Keratinocyte (primary cell): ENCODE data around the gene P3H2. TPM values are rescaled to one million over a fixed set of nuclear protein-coding genes. Genes with fewer than 3 reads are reported as not detected.
A peak's percentile ranks its signal among the peaks of the same experiment; 100 is the strongest.

ENCODE experiments used
- DNase-seq: peaks from one replicate; pipeline ENCODE4 v3.0.0-alpha.2; 2011; ENCODE audit warnings: low read depth, missing footprints, low spot score
- FAIRE-seq: peaks from 2 replicates; lab custom pipeline; 2011; peaks lifted over from hg19 to GRCh38; lab: Jason Lieb, UNC
- H2AFZ ChIP-seq: 2 replicates; pipeline ENCODE4 v1.6.0; 2012; ENCODE audit warnings: low read length, control low read depth, inconsistent platforms; ENCODE audit not compliant: control insufficient read depth
- H3K27ac ChIP-seq: 2 replicates; pipeline ENCODE4 v1.5.1; 2011; ENCODE audit warnings: low read length; ENCODE audit not compliant: control insufficient read depth, insufficient read depth
- H3K27me3 ChIP-seq: 3 replicates; pipeline ENCODE4 v1.6.0; 2011; ENCODE audit warnings: low read length; ENCODE audit not compliant: control insufficient read depth, insufficient read depth; ENCODE audit errors: extremely low read depth
- H3K36me3 ChIP-seq, 2 experiments: 2 replicates in 1 of 2; 3 replicates in 1 of 2; pipeline ENCODE4 v1.5.1; 2011; ENCODE audit warnings: low read length in 2 of 2, mild to moderate bottlenecking in 1 of 2; ENCODE audit not compliant: control insufficient read depth in 2 of 2, insufficient read depth in 2 of 2; ENCODE audit errors: extremely low read depth in 1 of 2
- H3K4me1 ChIP-seq: 3 replicates; pipeline ENCODE4 v1.5.1; 2011; ENCODE audit warnings: low read length; ENCODE audit not compliant: control insufficient read depth, insufficient read depth; ENCODE audit errors: extremely low read depth
- H3K4me2 ChIP-seq: 3 replicates; pipeline ENCODE4 v1.6.0; 2011; ENCODE audit warnings: low read depth, low read length; ENCODE audit not compliant: control insufficient read depth, insufficient read depth; ENCODE audit errors: extremely low read depth
- H3K4me3 ChIP-seq, 3 experiments: fragments of 200-600 bp in 1 of 3; sonication (generic) in 1 of 3; 2 replicates in 2 of 3; 3 replicates in 1 of 3; pipeline ENCODE4 v1.5.1; 2011 to 2016; ENCODE audit warnings: low read length in 3 of 3, mild to moderate bottlenecking in 3 of 3, control low read depth in 2 of 3, inconsistent platforms in 1 of 3, low read depth in 1 of 3, mixed read lengths in 1 of 3, mixed run types in 1 of 3, moderate library complexity in 1 of 3; ENCODE audit not compliant: control insufficient read depth in 2 of 3, insufficient read depth in 2 of 3; ENCODE audit errors: extremely low read depth in 1 of 3
- H3K79me2 ChIP-seq: 2 replicates; pipeline ENCODE4 v1.6.0; 2012; ENCODE audit warnings: low read length; ENCODE audit not compliant: control insufficient read depth, insufficient read depth
- H3K9ac ChIP-seq: 3 replicates; pipeline ENCODE4 v1.6.0; 2011; ENCODE audit warnings: low read length; ENCODE audit not compliant: control insufficient read depth, insufficient read depth; ENCODE audit errors: extremely low read depth
- H3K9me1 ChIP-seq: 3 replicates; pipeline ENCODE4 v1.6.0; 2011; ENCODE audit warnings: low read length; ENCODE audit not compliant: control insufficient read depth, insufficient read depth; ENCODE audit errors: extremely low read depth
- H3K9me3 ChIP-seq: 2 replicates; pipeline ENCODE4 v1.5.1; 2012; ENCODE audit warnings: low read depth, low read length; ENCODE audit not compliant: control insufficient read depth
- H4K20me1 ChIP-seq: 3 replicates; pipeline ENCODE4 v1.6.0; 2011; ENCODE audit warnings: low read length; ENCODE audit not compliant: control insufficient read depth, insufficient read depth; ENCODE audit errors: extremely low read depth
- CTCF ChIP-seq, 3 experiments: IDR thresholded peaks in 1 of 3; conservative IDR thresholded peaks in 1 of 3; optimal IDR thresholded peaks in 1 of 3; 2 replicates in 2 of 3; 3 replicates in 1 of 3; pipeline versions ENCODE3 to v1.5.1; 2011; ENCODE audit warnings: low read length in 3 of 3, mild to moderate bottlenecking in 3 of 3, moderate library complexity in 2 of 3, control low read depth in 1 of 3, inconsistent platforms in 1 of 3; ENCODE audit not compliant: insufficient read depth in 2 of 3; ENCODE audit errors: extremely low read depth in 1 of 3
- EZH2 ChIP-seq: IDR thresholded peaks from one replicate; pipeline ENCODE4 v1.6.1; 2012; ENCODE audit warnings: inconsistent platforms, mild to moderate bottlenecking, low read length, moderate library complexity
- dilution Hi-C: fragments of 300-500 bp; cut with MboI; formaldehyde crosslinking; loops from one replicate; pipeline ENCODE4 v1.7.0; 2020; ENCODE audit warnings: low sequenced_read_pairs; ENCODE audit not compliant: extremely low pct_ligation_motif_present
- polyA plus RNA-seq, 5 experiments: library from polyadenylated mRNA; depleted of rRNA in 3 of 5; stranded (reverse) in 3 of 5; stranded (forward) in 1 of 5; unstranded in 1 of 5; fragments of >200 nt; gene quantifications; 1 replicate in 1 of 5; 2 replicates in 3 of 5; 3 replicates in 1 of 5; pipeline versions ENCODE4 v1.2.1 to v1.2.3, GENCODE V29; 2011 to 2012; ENCODE audit warnings: missing spikeins in 2 of 5, low read depth in 1 of 5, low replicate concordance in 1 of 5

The P3H2 gene
- polyA plus RNA-seq, 1 donor (not counting 4 experiments of a cell fraction or from before 2014, with no cell fraction given) = 115 TPM

- no peaks in the 10 kb centered on the region for H3K36me3 ChIP-seq
- no peaks in the 10 kb centered on the region for H3K27me3 ChIP-seq
- H3K4me1 ChIP-seq = peaks cover 30% of the 10 kb centered on the region
- TF ChIP-seq EZH2 (no peak), CTCF (optimal IDR thresholded peaks at IDR 0.05 in 1 of 3, IDR thresholded peaks at IDR 0.05 in 1 of 3, conservative IDR thresholded peaks at IDR 0.05 in 1 of 3; ENCODE audit: extremely low read depth in 1 of 3, insufficient read depth in 2 of 3, low read length in 3 of 3) (no peak)
- DNase-seq (no peak), FAIRE-seq (peak; percentile 81)
- H3K4me3 ChIP-seq = peak overlapping the region in 1 of 3 experiments; percentile 31
- H3K9me3 ChIP-seq = no peaks in the 10 kb centered on the region
- H3K79me2 ChIP-seq = peaks cover 29% of the 10 kb centered on the region
- H3K9ac ChIP-seq = peak overlapping the region; percentile 51
- peak overlapping the region; percentile 78 for H2AFZ ChIP-seq
- H3K4me2 ChIP-seq = peak overlapping the region; percentile 50
- dilution Hi-C loops = no loop called here
- peak overlapping the region; percentile 62 for H3K27ac ChIP-seq
- no peaks in the 10 kb centered on the region for H4K20me1 ChIP-seq
- no peaks in the 10 kb centered on the region for H3K9me1 ChIP-seq
These were observed 1.6 kb upstream of the P3H2 start for GRCh38 chr3:190122198-190122771.

GRCh38 chr3:190121383-190121782 is 686 bp upstream of the P3H2 start:
- Histone ChIP-seq H4K20me1 (no peaks in the 10 kb centered on the region), H2AFZ (peak overlapping the region; percentile 72), H3K4me1 (peaks cover 39% of the 10 kb centered on the region), H3K9me1 (no peaks in the 10 kb centered on the region), H3K27me3 (no peaks in the 10 kb centered on the region), H3K79me2 (peaks cover 35% of the 10 kb centered on the region), H3K4me3 (peak overlapping the region; percentile 81 to 96 (median 89)), H3K27ac (peak overlapping the region; percentile 84), H3K4me2 (peak overlapping the region; percentile 81), H3K36me3 (no peaks in the 10 kb centered on the region), H3K9ac (peak overlapping the region; percentile 84), H3K9me3 (no peaks in the 10 kb centered on the region)
- FAIRE-seq (no peak), DNase-seq (no peak)
- no peak for TF ChIP-seq EZH2
- TF ChIP-seq CTCF (optimal IDR thresholded peaks at IDR 0.05 in 1 of 3, IDR thresholded peaks at IDR 0.05 in 1 of 3, conservative IDR thresholded peaks at IDR 0.05 in 1 of 3; ENCODE audit: extremely low read depth in 1 of 3, insufficient read depth in 2 of 3, low read length in 3 of 3) = no peak
- dilution Hi-C loops = no loop called here
